H1 (cell line): ENCODE results near the gene ACSL4. TPM values are rescaled to one million over a fixed set of nuclear protein-coding genes. Genes with fewer than 3 reads are reported as not detected.
"Not testable (repeated sequence)": the region's sequence is repeated elsewhere in the genome, so short reads cannot be mapped to it uniquely, and the experiment has no call there.

Source experiments
- CTCF ChIA-PET: fragments of 300-600 bp; sonication (Branson Sonifier 250); formaldehyde crosslinking; loops from one replicate; lab custom pipeline; 2021; ENCODE audit not compliant: partially characterized antibody; lab: Charles Lee
- POLR2A ChIA-PET: fragments of 300-600 bp; sonication (Branson Sonifier 250); formaldehyde crosslinking; loops from one replicate; lab custom pipeline; 2021; ENCODE audit warnings: inconsistent platforms; ENCODE audit not compliant: partially characterized antibody; lab: Charles Lee
- DNase-seq, 2 experiments: peaks; one replicate each; pipeline versions ENCODE4 v3.0.0 to v3.0.0-alpha.2; 2010 to 2022; ENCODE audit warnings: low spot score in 2 of 2, low read depth in 1 of 2, mixed read lengths in 1 of 2
- FAIRE-seq: peaks from 2 replicates; lab custom pipeline; 2011; peaks lifted over from hg19 to GRCh38; lab: Jason Lieb, UNC
- H2AFZ ChIP-seq: 2 replicates; pipeline ENCODE4 v1.8.1; 2012; ENCODE audit warnings: low read length, inconsistent platforms
- H2AK5ac ChIP-seq: 2 replicates; pipeline ENCODE4 v1.6.1; 2013; ENCODE audit warnings: low read depth, low read length
- H2BK120ac ChIP-seq: replicated peaks from 2 replicates; pipeline ENCODE3; 2013; ENCODE audit warnings: low read depth, low read length, inconsistent platforms
- H2BK12ac ChIP-seq: 2 replicates; pipeline ENCODE4 v1.6.1; 2013; ENCODE audit warnings: low read depth, low read length
- H2BK15ac ChIP-seq: 2 replicates; pipeline ENCODE4 v1.6.1; 2013; ENCODE audit warnings: low read length
- H2BK20ac ChIP-seq: 2 replicates; pipeline ENCODE4 v1.6.1; 2013; ENCODE audit warnings: low read length
- H2BK5ac ChIP-seq: 2 replicates; pipeline ENCODE4 v1.6.1; 2013; ENCODE audit warnings: low read depth, low read length
- H3K14ac ChIP-seq: 2 replicates; pipeline ENCODE4 v1.6.1; 2013; ENCODE audit warnings: inconsistent platforms; ENCODE audit not compliant: insufficient read length
- H3K18ac ChIP-seq: 2 replicates; pipeline ENCODE4 v1.6.1; 2013; ENCODE audit warnings: low read length; ENCODE audit errors: extremely low read depth
- H3K23ac ChIP-seq: 2 replicates; pipeline ENCODE4 v1.6.1; 2013; ENCODE audit warnings: inconsistent platforms; ENCODE audit not compliant: insufficient read length
- H3K23me2 ChIP-seq: 2 replicates; pipeline ENCODE4 v1.6.1; 2013; ENCODE audit warnings: low read depth, low read length
- H3K27ac ChIP-seq: 2 replicates; pipeline ENCODE4 v1.6.1; 2011; ENCODE audit warnings: low read depth, low read length, inconsistent platforms
- H3K27me3 ChIP-seq, 4 experiments: replicated peaks in 1 of 4; 1 replicate in 1 of 4; 2 replicates in 3 of 4; pipeline versions ENCODE4 v1.6.1 to v1.8.1; 2011 to 2013; ENCODE audit warnings: low read length in 3 of 4, mild to moderate bottlenecking in 3 of 4, inconsistent platforms in 2 of 4, mixed read lengths in 2 of 4, moderate library complexity in 1 of 4; ENCODE audit not compliant: control insufficient read depth in 3 of 4, insufficient read depth in 3 of 4; ENCODE audit errors: extremely low read depth in 1 of 4
- H3K36me3 ChIP-seq, 4 experiments: 2 replicates each; pipeline versions ENCODE4 v1.6.1 to v1.8.1; 2011 to 2013; ENCODE audit warnings: mild to moderate bottlenecking in 4 of 4, low read length in 3 of 4, moderate library complexity in 2 of 4, control low read depth in 1 of 4, inconsistent platforms in 1 of 4; ENCODE audit not compliant: insufficient read depth in 4 of 4, control insufficient read depth in 2 of 4
- H3K4ac ChIP-seq: replicated peaks from 2 replicates; pipeline ENCODE3; 2013; ENCODE audit warnings: low read length, low read depth, mixed read lengths, inconsistent platforms; ENCODE audit not compliant: insufficient read length
- H3K4me1 ChIP-seq, 4 experiments: replicated peaks in 1 of 4; 1 replicate in 1 of 4; 2 replicates in 3 of 4; pipeline versions ENCODE4 v1.6.1 to v1.8.1; 2011 to 2013; ENCODE audit warnings: low read length in 3 of 4, inconsistent platforms in 2 of 4, mixed read lengths in 1 of 4; ENCODE audit not compliant: insufficient read depth in 4 of 4, control insufficient read depth in 3 of 4
- H3K4me2 ChIP-seq, 2 experiments: 2 replicates each; pipeline versions ENCODE4 v1.6.1 to v1.8.1; 2011 to 2013; ENCODE audit warnings: low read depth in 2 of 2, low read length in 2 of 2, control low read depth in 1 of 2, inconsistent platforms in 1 of 2, mild to moderate bottlenecking in 1 of 2; ENCODE audit not compliant: insufficient read depth in 1 of 2
- H3K4me3 ChIP-seq, 4 experiments: fragments of 200-600, 300-600 bp in 1 of 4; sonication (generic), shearing (Covaris generic), sonication (Bioruptor Twin) in 1 of 4; 2 replicates each; pipeline versions ENCODE4 v1.5.1 to v1.8.1; 2011 to 2016; ENCODE audit warnings: low read length in 4 of 4, low read depth in 3 of 4, control low read depth in 2 of 4, inconsistent platforms in 2 of 4, mild to moderate bottlenecking in 2 of 4, mixed read lengths in 1 of 4, moderate library complexity in 1 of 4; ENCODE audit not compliant: insufficient read depth in 2 of 4; ENCODE audit errors: extremely low read depth in 1 of 4
- H3K56ac ChIP-seq: replicated peaks from 2 replicates; pipeline ENCODE3; 2013; ENCODE audit warnings: low read depth, mild to moderate bottlenecking, mixed read lengths, low read length, inconsistent platforms; ENCODE audit not compliant: insufficient read length
- H3K79me1 ChIP-seq: 2 replicates; pipeline ENCODE4 v1.6.1; 2013; ENCODE audit warnings: low read depth, low read length, control low read depth
- H3K79me2 ChIP-seq, 2 experiments: 2 replicates each; pipeline versions ENCODE4 v1.6.1 to v1.8.1; 2012 to 2013; ENCODE audit warnings: low read length in 2 of 2, mild to moderate bottlenecking in 2 of 2, inconsistent platforms in 1 of 2; ENCODE audit not compliant: insufficient read depth in 2 of 2, control insufficient read depth in 1 of 2
- H3K9ac ChIP-seq, 4 experiments: replicated peaks in 1 of 4; 1 replicate in 1 of 4; 2 replicates in 3 of 4; pipeline versions ENCODE4 v1.6.1 to v1.8.1; 2011 to 2013; ENCODE audit warnings: low read depth in 3 of 4, low read length in 3 of 4, control low read depth in 2 of 4, mild to moderate bottlenecking in 2 of 4, moderate library complexity in 2 of 4, inconsistent platforms in 1 of 4; ENCODE audit errors: extremely low read depth in 1 of 4
- H3K9me3 ChIP-seq, 2 experiments: 2 replicates each; pipeline versions ENCODE4 v1.6.1 to v1.8.1; 2012 to 2013; ENCODE audit warnings: mild to moderate bottlenecking in 2 of 2, moderate library complexity in 2 of 2, control low read depth in 1 of 2, inconsistent platforms in 1 of 2, low read depth in 1 of 2, low read length in 1 of 2, mixed read lengths in 1 of 2; ENCODE audit not compliant: insufficient read depth in 2 of 2
- H4K20me1 ChIP-seq, 2 experiments: replicated peaks in 1 of 2; 2 replicates each; pipeline versions ENCODE3 to v1.8.1; 2011 to 2013; ENCODE audit warnings: inconsistent platforms in 2 of 2, low read length in 2 of 2, mild to moderate bottlenecking in 1 of 2; ENCODE audit not compliant: insufficient read depth in 2 of 2, control insufficient read depth in 1 of 2
- H4K5ac ChIP-seq: 2 replicates; pipeline ENCODE4 v1.6.1; 2013; ENCODE audit warnings: low read length, low read depth, mixed read lengths, inconsistent platforms; ENCODE audit not compliant: insufficient read length
- H4K8ac ChIP-seq: 2 replicates; pipeline ENCODE4 v1.8.0; 2013; ENCODE audit warnings: mild to moderate bottlenecking, moderate library complexity, low read length, inconsistent platforms; ENCODE audit not compliant: insufficient read depth; ENCODE audit errors: extremely low read depth
- H4K91ac ChIP-seq: replicated peaks from 2 replicates; pipeline ENCODE3; 2013; ENCODE audit warnings: low read length, mixed read lengths, inconsistent platforms; ENCODE audit not compliant: insufficient read length
- POU5F1 ChIP-seq: IDR thresholded peaks from 2 replicates; pipeline ENCODE4 v1.6.1; 2011; ENCODE audit warnings: low read depth, mild to moderate bottlenecking, low read length, moderate library complexity
- SP4 ChIP-seq: IDR thresholded peaks from 2 replicates; pipeline ENCODE4 v1.6.1; 2012; ENCODE audit warnings: low read length, inconsistent platforms
- WGBS, 2 experiments: shearing (Covaris generic) in 1 of 2; methylation state at CpG; one replicate each; pipeline versions ENCODE4 v1.1.6 to v1.1.7; 2013 to 2015; ENCODE audit warnings: low lambda C conversion rate in 2 of 2, mixed read lengths in 2 of 2, inconsistent platforms in 1 of 2, low coverage in 1 of 2, missing lambda C conversion rate in 1 of 2; ENCODE audit not compliant: insufficient replicate concordance in 2 of 2, insufficient coverage in 1 of 2, insufficient read length in 1 of 2; ENCODE audit errors: extremely low coverage in 1 of 2, missing lambda C conversion rate in 1 of 2; 5-methylcytosine and 5-hydroxymethylcytosine counted together
- polyA plus RNA-seq, 7 experiments: library from polyadenylated mRNA; depleted of rRNA in 3 of 7; stranded (reverse) in 5 of 7; unstranded in 2 of 7; fragments of >200 nt in 5 of 7; fragments of 200-250 nt in 2 of 7; gene quantifications; 1 replicate in 5 of 7; 2 replicates in 1 of 7; 4 replicates in 1 of 7; pipeline versions ENCODE4 v1.2.1 to v1.2.3, GENCODE V29; 2011 to 2013; ENCODE audit warnings: missing spikeins in 2 of 7, mixed read lengths in 2 of 7
- total RNA-seq: library from RNA; stranded (reverse); fragmentation: NEBNext Ultra II Directional; extraction: Animal tissue kit (Norgen Biotek cat#: 25700); gene quantifications from 2 replicates; pipeline ENCODE4 v1.2.1, GENCODE V29; 2021

The ACSL4 gene
- total and polyA plus RNA-seq, 2 of the 8 experiments (the other 6 are each of a cell fraction or from before 2014, with no cell fraction given), result 11.3 to 47.0 TPM

DNA sequence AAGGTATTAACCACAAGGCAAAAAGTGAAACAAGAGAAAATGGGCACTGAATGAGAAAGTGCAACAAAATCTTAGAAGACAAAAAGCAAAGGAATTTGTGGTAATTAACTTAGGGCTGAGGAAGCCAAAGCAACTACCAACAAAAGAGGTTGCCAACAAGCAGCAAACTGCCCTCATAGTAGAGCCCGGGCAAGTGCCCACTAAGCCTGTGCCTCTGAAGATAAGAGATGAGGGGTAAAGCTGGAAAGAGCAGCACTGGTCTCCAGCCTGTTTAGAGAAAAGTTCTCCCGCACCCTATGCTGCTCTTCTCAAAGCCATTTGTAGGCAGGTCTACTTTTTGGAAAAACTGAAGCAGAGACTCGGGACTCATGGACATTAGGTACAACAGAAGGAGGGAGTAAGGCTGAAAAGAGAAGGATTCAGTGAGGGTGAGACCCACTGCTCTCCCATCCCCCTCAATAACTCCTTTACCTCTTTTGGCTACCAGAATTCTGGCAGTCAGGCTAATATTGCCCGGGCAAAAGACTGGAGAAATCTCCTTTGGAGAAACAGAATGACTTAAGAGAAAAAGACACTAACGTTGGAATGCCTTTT, 78.4 kb downstream of the ACSL4 start (continued):
- TF ChIP-seq SP4, result no peak
- TF ChIP-seq POU5F1, result no peak

GRCh38 chrX:109644671-109645070, 88.4 kb downstream of the ACSL4 start:
- FAIRE-seq, POLR2A ChIA-PET, H2BK20ac ChIP-seq, H3K27me3 ChIP-seq, H3K56ac ChIP-seq, H3K4me1 ChIP-seq, H2BK15ac ChIP-seq, H3K4me2 ChIP-seq, H3K9me3 ChIP-seq, H4K20me1 ChIP-seq, H3K23me2 ChIP-seq, H2BK120ac ChIP-seq, H3K4me3 ChIP-seq, H2BK5ac ChIP-seq, H3K79me2 ChIP-seq, H4K8ac ChIP-seq, H2AFZ ChIP-seq, H2AK5ac ChIP-seq, H4K5ac ChIP-seq, H3K36me3 ChIP-seq, H3K18ac ChIP-seq, CTCF ChIA-PET, H2BK12ac ChIP-seq, H3K4ac ChIP-seq, H3K79me1 ChIP-seq, DNase-seq, H3K27ac ChIP-seq, H3K23ac ChIP-seq, H3K14ac ChIP-seq, H4K91ac ChIP-seq, H3K9ac ChIP-seq: not testable (repeated sequence)
- WGBS, 2 experiments, result 98% methylated on average over 8 of the region's 19 CpGs; no CpG with 5 or more reads in 1 of the 2 experiments
